ENCODE results near the gene C11orf24.
"Not testable (repeated sequence)": the region's sequence is repeated elsewhere in the genome, so short reads cannot be mapped to it uniquely, and the experiment has no call there.

C11orf24 gene

DNA sequence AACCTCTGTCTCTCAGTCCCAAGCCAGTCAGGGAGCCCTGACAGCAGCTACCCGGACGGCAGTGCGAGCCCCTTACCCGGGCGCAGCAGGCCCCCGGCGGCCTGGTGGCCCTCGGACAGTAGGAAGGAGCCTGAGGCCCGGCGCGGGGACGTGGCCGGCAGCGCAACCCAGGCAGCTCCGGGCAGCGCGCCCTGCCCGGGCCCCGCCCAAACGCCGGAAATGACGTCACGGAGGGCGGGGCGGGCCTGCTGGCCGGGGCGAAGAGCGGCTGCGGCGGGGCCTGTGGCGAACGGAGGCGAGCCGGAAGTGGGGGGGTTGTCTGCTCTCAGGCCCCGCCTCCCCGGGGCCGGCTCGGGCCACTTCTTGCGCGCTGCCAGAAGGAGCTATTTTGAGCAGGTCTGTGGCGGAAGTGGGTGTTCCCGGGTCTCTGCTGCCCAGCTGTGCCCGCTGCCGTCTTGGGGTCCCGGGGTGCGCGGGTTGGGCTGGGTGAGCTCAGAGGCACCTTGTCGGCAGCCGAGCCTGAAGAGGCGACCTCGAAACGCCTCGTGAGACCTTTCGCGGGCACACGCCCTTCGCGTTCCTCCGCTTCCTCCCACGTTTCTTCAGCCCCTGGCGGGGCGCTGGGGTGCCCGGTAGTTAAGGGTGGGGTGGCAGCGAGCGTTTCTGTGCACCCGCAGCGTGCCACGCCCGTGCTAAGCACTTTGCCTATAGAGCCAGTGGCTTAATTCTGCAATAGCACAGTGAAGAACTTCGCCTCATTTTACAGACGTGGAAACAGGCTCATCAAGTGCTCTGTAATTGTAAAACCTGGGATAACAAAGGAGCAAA, at the start of gene C11orf24:
Gene C11orf24 (minus strand): TSS at position 193 of the 828 bp plus-strand sequence. CDS start 8,206 bp downstream, outside the sequence.
- DNase-seq: peak; percentile 86 to 88

DNA sequence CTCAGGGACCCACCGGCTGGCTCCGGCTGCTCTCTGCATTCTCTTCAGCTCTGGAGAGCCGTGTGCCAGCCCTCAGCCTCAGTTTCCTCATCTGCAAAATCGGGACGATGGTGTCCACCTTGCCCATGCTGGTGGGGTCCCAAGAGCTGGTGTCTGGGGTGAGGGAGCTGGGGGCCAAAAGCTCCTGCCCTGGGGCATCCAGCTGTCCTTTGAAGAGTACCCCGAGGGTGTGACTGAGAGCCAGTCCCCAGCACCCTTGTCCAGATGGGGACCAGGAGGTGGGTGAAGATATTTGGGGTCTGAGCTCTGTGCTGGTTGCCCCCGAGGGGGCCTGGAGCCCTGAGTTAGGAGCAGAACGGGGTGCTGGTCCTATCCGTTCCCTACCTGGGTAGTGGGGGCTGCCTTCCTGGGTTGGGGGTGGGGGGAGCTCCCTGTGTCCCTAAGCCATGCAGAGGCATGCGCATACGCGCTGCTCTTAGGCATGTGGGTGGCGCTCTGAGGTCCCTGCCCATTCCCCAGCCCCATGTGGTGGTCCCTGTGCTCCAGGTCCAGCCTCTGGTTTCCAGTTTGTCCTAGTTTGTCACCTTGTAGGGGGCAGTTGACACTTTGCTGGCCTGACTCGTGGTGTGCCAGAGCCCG, 45.5 kb upstream of the C11orf24 start:
- DNase-seq: no peak

- no peak for DNase-seq
These were observed 43.6 kb upstream of the C11orf24 start for GRCh38 chr11:68315171-68315920.

- no peak for DNase-seq
These were observed 42.7 kb upstream of the C11orf24 start for GRCh38 chr11:68314203-68315170.

- DNase-seq: no peak
These were observed 41.9 kb upstream of the C11orf24 start for GRCh38 chr11:68313574-68314202.

DNA sequence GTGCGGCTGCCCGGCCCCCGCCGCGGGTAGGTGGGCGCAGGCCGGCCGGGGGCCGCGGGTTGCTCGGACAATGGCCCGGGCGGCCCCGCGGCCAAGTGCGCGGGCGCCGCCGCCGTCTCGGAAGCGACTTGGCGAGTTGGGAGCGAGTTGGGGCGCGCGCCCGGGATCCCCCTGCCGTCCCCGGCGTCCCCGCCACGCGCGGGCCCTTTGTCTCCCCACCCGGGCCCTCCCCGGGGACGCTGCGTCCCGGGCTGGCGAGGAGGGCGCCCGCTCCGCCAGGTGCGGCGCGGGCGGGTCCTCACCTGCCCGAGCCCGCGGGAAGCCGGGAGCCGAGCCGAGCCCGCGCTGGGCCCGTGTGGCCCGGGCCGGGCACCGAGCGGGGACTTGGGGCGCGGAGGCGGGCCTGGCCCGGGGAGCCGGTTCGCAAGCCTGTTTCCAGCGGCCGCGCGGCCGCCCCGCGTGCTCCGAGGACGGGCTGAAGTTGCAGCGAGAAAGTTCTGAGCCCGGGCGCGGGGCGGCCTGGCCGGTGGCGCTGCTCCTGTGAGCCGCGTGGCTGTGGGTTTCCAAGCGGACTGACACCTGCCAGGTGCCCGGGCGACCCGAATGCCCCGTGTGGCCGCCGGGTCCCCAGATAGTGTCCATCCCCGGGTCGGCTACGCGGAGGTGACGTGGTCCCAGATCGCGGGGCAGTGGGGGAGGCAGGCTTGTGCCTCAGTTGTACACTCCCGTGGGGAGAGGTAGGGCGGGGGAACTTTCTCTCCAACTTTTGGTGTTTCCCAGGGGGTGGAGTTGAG, 41.2 kb upstream of the C11orf24 start:
- DNase-seq: no peak

DNA sequence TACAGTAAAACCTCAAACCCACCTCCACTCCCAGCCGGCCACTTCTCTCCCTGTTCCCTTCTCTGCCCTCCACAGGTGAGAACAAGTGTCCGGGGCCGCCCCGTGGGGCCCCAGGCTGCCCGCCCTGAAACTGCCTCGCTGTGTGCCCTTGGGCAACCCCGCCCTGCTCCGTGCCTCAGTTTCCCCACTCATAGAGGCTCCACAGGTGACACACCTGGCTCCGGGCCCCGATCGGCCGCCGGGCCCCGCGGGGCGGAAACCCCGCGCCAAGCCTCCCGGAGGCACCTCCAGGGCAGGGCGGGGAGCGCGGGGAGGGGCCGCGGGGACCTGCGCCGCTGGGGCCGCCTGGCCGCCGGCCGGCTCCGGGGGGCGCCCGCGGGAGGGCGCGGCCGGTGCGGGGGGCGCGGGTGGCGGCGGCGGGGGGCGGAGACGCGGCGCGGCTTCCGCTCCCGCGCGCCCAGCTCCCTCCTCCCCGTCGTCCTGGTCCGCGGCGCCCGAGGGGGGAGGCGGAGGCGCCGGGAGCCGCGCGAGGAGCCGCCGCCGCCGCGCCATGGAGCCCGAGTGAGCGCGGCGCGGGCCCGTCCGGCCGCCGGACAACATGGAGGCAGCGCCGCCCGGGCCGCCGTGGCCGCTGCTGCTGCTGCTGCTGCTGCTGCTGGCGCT, 40.5 kb upstream of the C11orf24 start, which contains the start of gene LRP5:
Gene LRP5 (plus strand): TSS at position 475 of the 663 bp plus-strand sequence. CDS start 124 bp downstream, at position 599.
- no peak for DNase-seq

- DNase-seq: no peak
These were observed 39.7 kb upstream of the C11orf24 start for GRCh38 chr11:68311160-68312116.

DNA sequence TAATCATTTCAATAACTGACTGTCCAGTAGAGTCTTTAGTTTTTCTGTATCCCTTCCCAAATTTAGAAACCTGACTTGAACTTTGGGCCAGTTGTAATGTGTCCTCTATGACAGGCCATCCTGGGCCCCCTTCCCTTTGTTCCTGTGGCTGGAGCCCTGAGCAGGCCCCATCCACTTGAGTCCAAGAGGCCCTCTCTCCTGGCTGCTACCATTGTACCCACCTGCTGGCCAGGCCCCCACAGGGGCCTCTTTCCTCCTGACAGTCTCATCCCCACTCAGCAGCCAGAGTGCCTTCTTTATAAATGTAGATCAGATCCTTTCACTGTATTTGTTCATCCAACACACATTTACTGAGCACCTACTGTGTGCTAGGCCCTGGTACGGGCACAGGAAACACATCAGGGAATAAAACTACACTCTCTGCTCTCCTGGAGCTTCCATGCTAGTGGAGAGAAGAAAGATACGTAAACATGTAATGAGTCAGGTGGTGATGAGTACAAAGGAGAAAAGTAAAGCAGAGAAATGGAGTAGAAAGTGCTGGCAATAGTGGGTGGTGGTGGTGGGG, 37.9 kb upstream of the C11orf24 start:
- DNase-seq: no peak

DNA sequence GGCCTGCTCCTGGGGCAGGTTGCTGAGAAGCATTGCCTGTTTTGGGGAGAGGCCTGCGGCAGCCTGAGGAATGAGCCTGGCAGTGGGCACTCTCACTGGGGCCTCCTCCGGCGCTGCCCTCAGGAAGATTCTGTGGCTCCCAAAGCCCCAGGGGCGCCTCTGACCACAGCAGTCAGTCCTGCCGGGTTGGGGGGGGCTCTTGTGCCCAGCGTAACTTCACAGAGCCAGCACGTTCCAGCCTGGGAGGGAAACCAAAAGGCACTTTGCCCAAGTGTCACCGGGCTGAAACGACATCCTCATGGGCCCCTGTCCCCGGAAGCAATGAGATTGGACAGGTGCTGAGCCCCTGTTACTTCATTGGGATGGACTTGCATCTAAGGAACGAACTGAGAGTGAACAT, 36.3 kb upstream of the C11orf24 start:
- no peak for DNase-seq

GRCh38 chr11:68306636-68307035, 34.9 kb upstream of the C11orf24 start:
- no peak for DNase-seq

- no peak for DNase-seq
These were observed 32.4 kb upstream of the C11orf24 start for GRCh38 chr11:68303982-68304780.

DNA sequence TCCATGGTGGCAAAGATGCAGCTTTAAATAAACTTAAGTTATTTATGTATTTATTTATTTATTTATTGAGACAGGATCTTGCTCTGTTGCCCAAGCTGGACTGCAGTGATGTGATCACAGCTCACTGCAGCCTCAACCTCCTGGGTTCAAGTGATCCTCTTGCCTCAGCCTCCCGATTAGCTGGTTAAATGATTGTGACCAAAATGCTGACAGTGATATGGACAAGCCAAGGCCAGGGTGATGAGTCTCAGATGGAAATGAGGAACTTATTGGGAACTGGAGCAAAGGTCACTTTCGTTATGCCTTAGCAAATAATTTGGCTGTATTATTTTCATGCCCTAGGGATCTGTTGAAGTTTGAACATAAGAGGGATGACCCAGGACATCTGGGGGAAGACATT, 31.3 kb upstream of the C11orf24 start:
- no peak for DNase-seq

DNA sequence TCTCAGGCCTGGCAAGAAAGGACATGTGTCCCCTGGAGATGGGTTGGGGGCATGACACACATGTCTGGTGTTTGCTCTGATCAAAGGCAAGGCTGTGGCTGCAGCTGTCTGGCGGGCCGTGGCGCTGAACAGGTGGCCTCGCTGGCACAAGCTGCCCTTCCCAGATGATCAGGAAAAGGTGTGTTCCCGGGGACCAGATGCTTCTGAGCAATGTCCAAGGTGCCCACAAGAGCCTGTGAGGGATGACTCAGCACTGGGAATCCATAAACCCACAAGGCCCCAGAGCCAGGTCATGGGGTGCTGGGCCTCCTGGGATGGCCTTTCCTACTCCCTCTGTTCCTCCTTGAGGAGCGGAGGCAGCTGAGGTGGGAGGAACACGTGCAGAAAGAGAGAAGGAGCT, 30.9 kb upstream of the C11orf24 start:
- no peak for DNase-seq

DNA sequence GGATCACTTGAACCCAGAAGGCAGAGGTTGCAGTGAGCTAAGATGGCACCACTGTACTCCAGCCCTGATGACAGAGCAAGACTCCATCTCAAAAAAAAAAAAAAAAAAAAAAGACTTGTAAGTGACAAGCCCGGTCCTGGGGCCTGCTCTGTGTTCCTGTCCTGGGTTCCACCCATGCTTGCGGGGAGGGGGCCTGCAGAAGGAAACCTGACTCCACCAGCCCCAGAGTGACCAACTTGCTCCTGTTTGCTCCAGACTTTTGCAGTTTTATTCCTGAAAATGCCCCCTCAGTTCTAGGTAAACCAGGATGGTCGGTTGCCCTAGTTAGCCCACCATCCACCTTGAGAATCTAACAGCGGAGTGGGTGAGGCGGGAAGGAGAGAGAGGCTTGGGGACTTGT, 30.5 kb upstream of the C11orf24 start:
- DNase-seq: no peak

DNA sequence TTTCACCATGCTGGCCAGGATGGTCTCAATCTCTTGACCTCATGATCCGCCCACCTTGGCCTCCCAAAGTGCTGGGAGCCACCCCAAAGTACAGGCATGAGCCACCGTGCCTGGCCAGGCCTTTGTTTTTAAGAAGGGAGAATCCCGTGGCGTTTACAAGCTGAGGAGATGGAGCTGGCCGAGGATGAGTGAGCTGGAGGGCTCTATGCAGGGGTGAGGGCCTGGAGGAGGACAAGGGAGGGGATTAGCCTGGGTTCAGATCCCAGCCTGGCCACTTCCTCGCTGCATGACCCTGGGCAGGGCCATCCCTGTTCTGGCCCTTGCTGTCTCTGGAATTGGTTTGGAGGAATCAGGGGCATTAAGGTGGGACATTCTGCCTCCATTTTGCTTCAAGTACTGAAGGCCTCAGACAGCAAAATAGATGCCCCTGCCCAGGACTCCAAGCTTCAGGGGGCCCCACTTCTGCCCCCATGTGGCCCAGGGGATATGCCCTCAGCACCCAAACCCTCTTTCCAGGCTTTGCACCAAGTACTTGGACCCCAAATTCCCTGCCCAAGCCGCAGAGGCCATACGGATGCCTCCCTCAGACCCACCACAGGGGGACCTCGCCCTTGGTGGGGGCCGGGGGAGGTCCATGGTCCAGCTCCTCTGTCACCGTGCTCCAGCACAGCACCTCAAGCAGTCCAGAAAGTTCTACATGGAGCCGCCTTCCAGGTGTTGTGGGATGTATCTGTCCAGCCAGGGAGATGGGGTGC, 28.5 kb upstream of the C11orf24 start:
- DNase-seq: no peak

DNA sequence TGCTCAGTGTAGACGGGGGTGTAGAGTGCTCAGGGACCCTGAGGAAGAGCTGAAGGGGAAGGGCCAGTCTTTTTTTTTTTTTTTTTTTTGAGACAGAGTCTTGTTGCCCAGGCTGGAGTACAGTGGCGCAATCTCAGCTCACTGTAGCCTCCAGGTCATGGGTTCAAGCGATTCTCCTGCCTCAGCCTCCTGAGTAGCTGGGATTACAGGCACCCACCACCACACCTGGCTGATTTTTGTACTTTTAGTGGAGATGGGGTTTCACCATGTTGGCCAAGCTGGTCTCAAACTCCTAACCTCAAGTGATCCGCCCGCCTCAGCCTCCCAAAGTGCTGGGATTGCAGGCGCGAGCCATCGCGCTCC, 27.7 kb upstream of the C11orf24 start:
- not testable (repeated sequence) for DNase-seq
